Stimulated activated CD8-positive, alpha-beta memory T cell treated with anti-CD3 and anti-CD28 coated beads, Interleukin-4, amount 100 ng/mL, for 48 hours (primary cell): ENCODE results near the gene TRAPPC3L.
"Not testable (repeated sequence)": the region's sequence is repeated elsewhere in the genome, so short reads cannot be mapped to it uniquely, and the experiment has no call there.

Experiments
- DNase-seq: peaks from one replicate; pipeline ENCODE4 v3.0.0-alpha.2; 2020

Gene TRAPPC3L

DNA sequence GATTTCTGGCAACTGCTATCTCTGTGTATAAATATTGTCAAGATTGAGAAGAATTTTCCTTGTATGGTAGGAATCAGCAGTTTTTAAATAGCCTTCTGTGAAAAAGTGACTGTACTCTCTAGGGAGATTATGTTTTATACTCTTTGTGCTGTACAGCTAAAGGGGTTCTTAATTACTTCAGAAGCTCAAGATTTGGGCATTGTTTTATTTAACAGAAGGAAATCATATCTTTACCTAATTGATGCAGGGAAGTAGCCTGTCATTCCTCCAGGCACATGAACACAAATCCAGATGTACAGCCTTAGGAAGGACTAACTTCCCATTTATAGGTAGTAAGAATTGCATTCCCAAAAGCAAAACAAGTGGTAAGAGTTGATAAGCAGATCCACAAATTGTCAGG is 32.8 kb downstream of the TRAPPC3L start:
- DNase-seq = no peak

DNA sequence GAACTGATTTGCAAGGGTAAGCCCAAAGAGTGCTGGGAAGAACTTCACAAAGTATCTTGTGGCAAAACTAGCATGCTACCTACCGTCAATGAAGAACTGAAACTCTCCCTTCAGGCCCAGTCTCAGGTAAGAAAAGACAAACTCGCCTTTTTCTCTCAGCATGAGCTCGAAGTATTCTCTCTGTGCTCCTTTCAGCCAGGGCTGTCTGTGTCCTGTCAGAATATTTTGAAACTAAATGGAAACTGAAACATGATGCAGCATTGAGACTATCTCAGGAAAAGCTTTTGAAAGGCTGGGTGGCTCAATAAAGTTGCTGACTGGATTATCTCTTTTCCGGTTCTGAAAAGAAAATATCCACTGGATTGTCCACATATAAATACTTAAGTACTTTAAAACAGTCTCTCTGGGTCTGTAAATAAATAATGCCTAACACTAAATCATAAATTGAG is 33.3 kb downstream of the TRAPPC3L start:
- no peak for DNase-seq

DNA sequence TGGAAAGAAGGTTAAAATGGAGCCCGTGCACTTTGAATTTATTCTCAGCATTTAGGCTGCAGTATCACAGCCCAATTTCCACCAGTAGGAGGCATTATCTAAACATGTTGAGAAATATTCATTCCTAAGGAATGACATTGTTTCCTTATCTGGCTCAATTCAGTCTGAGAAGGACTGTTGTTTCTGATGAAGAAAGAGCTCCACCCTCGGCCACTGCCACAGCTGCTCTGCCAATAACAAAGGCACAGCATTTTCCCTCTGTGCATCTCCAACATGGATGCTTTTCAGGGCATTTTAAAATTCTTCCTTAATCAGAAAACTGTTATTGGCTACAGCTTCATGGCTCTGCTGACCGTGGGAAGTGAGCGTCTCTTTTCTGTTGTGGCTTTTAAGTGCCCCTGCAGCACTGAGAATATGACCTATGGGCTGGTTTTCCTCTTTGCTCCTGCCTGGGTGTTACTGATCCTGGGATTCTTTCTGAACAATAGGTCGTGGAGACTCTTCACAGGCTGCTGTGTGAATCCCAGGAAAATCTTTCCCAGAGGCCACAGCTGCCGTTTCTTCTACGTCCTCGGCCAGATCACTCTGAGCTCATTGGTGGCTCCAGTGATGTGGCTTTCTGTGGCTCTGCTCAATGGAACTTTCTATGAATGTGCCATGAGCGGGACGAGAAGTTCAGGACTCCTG is 33.9 kb downstream of the TRAPPC3L start, which contains the start of gene CALHM5:
TSS of gene CALHM5 (plus strand) at position 216 of the 687 bp plus-strand sequence. CDS start at position 274, 58 bp downstream.
- no peak for DNase-seq

DNA sequence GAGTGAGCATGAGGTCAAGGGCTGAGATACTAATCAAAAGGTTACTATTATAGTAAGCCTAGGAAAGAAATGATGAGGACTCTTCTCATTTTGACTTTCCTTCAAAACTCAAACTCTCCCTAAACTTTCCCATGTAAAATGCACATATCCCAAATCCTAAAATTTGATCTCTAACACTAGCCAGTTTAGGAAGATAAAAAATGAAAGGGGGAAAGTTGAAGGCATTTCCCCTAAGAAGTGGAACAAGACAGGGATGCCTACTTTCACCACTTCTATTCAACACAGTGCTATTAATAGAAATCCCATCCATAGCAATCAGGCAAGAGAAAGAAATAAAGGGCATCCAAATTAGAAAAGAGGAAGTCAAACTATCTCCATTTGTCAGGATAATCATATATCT is 37.0 kb downstream of the TRAPPC3L start:
- DNase-seq = no peak

DNA sequence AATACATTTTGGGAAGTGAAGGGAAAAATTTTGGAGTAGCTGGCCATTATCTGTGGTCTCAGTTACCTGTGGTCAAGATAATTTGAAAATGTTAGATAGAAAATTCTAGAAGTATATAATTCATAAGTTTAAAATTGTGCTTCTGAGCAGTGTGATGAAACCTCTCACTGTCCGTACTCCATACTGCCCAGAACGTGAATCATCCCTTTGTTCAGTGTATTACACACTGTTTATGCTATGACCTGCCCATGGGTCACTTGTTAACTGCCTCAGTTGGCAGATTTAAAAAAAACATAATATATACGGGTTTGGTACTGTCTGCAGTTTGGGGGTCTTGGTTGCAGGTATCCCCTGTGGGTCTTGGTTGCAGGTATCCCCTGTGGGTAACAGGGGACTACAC is 38.2 kb downstream of the TRAPPC3L start:
- DNase-seq = no peak

DNA sequence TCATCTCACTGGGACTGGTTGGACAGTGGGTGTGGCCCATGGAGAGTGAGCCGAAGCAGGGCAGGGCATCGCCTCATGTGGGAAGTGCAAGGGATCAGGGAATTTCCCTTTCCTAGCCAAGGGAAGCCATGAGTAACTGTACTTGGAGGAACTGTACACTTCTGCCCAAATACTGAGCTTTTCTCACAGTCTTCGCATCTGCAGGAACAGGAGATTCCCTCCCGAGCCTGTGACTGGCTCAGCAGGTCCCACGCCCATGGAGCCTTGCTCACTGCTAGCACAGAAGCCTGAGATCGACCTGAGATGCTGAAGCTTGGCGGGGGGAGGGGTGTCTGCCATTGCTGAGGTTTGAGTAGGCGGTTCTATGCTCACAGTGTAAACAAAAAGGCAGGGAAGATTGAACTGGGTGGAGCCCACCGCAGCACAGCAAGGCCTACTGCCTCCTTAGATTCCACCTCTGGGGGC is 44.5 kb downstream of the TRAPPC3L start:
- DNase-seq = no peak

DNA sequence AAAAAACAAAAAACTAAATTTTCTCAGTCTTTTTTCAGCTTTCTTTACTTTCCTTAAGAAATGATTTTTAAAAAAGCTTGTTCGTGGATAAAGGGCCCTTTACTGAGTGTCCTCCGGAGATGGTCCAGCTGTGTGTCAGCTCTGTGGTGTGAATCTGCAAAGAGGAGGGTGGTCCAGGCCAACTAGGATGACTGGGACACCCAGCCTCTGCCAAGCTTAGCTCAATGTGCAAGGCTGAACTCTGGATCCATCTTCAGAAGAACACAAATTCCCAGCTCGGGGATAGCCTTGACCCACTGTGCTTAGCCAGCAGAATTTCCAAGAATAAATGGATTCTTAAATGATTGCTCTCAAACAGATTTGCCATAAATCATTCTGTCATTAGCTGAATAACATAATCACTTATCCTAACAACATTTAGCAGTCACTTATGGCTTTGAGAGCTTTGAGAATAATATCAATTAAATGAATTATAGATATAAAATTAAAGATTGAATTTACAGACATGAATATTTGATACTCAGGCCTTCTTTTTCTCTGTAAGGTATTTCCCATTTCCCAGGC is 48.3 kb downstream of the TRAPPC3L start:
- DNase-seq = no peak

DNA sequence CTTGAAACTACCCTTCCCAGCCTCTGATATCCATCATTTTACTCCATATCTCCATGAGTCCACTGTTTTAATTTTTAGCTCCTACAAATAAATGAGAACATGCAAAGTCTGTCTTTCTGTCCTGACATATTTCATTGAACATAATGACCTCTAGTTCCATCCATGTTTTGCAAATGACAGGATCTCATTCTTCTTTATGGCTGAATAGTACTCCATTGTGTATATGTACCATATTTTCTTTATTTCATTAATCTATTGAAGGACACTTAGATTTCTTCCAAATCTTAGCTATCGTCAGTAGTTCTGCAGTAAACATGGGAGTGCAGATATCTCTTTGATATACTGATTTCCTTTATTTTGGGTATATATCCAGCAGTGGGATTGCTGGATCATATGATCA is 50.3 kb downstream of the TRAPPC3L start:
- not testable (repeated sequence) for DNase-seq

DNA sequence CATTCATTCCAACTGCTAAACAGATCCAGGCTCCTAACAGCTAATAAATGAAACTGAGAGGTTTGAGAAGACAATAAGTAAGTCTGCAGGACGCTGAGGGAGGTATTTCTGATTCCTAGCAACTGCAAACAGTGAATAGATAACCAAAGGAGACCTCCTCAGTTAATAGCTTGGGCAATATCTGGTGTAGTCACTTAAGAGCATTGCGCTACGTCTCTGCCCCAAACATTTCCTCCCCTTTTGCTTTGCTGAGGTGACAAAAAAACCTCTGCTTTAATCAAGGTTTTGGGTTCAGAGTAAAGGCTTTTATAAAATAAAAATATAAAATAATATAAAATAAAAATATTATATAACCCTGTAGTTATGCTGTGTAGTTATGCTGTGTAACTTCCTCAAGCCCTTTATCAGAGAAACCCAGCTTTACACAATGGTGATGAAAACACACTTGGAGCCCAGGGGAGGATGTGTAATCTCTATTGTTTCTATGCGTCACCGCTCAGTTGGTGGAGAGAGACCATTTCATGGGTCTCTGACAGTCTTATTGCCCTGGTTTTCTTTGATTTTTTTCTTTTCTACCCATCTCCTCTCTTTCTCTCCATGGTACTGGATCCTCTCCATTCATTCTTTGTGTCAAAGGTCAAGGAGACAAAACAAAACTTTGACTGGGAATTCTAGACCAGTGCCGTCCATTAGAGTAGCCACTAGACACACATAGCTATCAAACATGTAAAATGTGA is 53.0 kb downstream of the TRAPPC3L start:
- DNase-seq = no peak

DNA sequence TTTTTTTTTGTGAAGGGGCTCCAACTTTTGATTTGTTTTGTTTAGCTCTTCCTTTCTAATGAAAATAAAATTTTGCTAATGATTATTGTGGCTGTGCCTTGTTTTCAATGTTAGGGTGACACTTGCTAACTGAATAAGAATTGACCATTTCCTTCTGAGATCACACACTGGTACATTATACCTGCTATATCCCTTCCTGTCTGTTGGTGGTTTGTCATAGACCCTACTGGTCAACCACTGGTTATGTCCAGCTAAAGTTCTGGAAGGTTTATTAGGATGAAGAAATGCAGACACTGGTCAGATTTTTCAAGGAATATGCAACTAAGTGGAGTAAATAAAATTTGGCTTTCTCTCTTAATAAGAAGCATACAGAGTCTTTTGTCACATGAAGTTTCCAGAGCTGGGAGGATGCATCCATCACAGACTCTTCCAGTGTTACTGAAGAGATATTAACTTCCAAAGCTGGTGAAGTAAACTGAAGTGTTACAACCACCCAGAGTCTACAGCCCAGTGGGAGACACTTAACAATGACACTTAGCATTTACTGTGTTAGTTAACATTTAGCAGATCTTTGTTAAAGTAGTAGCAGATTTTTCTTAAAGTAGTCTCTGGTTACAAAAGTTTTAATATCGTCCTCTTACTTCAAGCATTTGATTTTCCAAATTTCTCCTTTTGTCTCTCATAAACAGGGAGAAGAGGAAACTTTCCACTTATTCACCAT is 53.7 kb downstream of the TRAPPC3L start:
- DNase-seq = no peak

DNA sequence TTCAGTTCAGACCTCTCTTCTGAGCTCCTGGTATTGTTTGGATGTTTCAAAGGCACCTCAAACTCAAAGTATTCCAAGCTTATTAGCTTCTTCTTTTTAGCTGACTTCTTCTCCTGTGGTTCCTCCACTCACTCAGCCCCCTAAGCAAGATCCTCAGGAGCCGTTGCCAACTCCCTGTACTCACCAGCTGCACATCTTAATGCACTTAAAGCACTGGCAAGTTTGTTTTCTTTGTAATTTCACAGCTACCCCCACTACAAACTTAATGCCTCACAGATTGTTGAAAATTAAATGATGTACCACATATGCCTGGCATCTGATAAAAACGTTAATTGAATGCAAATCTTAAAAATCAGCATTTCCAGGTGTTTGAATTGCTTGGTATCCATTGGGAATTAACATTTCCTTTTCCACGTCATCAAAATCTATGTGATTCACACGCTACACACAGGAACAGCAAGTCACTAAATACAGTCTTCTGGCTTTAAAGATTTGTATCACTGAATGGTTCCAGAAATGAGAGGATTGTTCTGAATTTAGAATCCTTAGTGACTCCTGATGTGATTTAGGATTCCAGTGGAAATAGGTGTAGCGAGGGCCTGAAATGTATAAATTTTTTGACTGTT is 59.8 kb downstream of the TRAPPC3L start:
- no peak for DNase-seq

DNA sequence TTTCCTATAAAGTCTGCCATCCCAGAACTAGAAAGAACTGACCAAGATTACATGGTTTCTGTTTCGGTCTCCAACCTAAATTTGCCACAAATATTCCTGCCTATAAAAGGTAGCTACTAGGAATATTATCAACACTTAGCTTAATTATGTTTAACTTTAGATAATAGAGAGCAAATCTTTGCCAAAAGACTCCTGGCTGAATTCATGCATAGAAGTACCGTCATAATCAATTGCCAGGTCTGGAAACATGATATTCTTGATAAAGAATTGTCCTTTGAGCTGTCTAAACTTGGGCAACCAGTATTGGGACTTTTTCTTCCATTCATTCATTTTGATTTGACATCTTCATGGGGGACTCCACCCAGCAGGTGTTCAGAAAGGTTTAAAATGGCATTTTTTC is 61.9 kb downstream of the TRAPPC3L start:
- DNase-seq = no peak

DNA sequence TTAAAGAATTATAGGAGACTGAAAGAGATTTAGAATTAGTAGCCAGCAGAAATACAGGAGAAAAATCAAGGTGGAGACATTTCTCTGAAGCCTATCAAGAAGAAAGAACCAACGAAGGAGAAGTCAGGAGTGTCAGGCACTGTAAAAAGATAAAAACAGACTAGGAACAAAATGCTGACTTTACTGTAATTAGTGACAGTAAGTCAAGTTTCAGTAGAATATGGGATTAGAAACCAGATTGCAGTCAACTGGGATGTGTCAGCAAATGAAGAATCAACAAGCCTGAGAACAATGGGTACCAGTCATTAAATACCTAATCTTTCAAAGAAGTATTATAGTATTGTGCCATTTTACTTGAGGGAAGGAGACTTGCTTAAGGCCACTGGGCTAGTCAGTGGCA is 62.7 kb downstream of the TRAPPC3L start:
- DNase-seq = no peak

DNA sequence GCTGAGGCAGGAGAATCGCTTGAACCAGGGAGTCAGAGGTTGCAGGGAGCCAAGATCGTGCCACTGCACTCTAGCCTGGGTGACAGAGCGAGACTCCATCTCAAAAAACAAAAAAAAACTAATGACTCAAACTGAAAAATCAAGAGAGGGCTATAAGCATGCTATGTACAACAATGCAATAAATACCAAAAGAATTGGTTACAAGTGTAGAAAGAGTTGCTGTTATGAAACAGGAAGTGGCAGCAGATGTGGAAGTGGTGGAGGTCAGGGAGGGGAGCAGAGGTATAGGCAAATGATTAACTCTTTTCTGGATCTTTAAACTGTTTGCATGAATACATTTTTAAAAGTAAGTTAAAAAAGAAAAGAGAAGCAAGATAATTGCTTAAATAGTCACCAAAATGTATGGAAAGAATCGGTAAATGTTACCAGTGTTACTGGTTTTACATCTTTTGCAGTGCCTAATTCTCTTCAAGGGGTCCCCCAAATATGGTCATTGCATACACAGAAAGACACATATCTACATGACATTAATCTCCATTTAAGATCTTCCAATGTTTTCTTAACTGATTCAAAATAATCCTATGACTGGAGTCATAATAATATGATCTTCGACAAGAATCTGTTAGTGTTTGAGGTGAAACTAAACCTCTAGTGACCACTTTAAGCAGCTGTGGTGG is 69.3 kb downstream of the TRAPPC3L start:
- DNase-seq = no peak

DNA sequence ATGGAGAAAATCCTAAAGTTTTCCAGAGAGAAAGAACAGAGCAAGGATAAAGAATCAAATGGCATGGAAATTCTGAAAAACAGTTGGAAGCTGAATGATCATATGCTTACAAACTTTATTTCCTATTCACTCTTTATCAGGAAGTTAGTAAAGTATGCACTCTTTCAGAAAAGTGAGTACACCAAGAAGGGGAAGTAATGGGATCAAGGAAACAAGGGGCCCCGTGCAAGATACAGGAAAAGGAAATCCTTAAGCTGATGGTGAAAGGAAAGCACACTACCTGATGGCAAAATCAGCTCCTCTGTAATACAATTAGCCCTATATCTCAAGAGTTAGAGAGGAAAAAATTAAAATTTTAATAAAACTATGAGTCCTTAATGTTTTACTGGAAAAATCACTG is 70.3 kb downstream of the TRAPPC3L start:
- no peak for DNase-seq

DNA sequence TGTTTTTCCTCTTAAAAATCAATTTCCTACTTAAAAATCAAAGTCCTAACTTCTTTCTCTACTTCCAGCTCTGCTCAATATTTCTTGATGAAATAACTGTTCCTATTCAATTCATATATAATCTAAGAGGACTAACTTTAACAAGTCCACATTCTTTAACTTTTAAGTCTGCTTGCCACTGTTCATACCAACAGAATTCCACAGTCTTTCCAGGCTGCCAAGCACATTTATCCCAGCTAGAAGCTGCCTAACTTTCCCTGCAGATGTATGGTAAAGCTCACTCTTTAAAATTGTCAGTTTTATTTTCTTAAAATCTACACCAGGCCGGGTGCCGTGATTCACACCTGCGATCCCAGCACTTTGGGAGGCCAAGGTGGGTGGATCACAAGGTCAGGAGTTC is 72.8 kb downstream of the TRAPPC3L start:
- DNase-seq = no peak

DNA sequence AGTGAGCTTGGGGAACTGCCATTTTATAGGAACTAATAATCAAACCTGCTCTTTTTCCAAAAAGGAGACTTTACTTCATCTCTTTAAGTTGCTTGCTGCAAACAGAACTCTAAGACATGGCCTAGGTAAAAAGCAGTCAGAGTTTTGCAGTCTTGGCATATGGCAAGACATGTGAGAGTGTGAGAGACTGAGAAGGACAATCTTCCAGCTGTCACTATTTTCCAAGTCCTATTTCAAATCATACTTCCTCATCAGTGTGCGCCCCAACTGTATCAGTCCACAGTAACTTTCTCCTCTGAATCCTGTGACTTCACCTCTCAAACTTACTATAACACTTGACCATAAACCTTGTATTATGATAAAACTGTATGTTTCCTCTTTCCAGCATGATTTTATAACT is 74.0 kb downstream of the TRAPPC3L start:
- no peak for DNase-seq

DNA sequence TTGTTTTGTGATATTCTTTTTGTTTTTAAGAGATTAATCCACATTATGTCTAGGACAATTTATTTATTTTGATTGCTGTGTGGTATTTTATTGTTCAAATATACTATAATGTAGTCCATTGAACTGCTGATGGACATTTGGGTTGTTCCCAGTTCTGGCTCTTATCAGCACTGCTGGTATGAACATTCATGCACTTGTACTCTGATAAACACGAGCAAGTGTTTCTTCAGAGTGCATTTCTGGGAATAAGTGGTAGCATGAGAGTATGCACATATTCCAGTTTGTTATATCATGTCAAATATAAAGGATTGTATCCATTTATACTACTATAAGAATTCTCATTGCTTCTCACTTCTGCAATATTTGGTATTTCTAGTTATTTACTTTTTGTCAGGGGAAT is 77.2 kb downstream of the TRAPPC3L start:
- DNase-seq = no peak

DNA sequence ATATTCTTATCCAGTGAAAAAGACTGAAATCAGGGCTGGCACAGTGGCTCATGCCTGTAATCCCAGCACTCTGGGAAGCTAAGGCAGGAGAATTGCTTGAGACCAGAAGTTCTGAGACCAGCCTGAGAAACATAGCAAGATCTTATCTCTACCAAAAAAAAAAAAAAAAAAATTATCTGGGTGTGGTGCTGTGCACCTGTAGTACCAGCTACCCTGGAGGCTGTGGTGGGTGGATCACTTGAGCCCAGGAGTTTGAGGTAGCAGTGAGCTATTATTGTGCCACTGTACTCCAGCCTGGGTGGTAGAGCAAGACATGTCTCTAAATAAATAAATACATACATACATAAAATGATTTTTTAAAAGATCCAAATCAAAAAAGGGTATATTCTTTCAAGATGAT is 78.0 kb downstream of the TRAPPC3L start:
- no peak for DNase-seq

DNA sequence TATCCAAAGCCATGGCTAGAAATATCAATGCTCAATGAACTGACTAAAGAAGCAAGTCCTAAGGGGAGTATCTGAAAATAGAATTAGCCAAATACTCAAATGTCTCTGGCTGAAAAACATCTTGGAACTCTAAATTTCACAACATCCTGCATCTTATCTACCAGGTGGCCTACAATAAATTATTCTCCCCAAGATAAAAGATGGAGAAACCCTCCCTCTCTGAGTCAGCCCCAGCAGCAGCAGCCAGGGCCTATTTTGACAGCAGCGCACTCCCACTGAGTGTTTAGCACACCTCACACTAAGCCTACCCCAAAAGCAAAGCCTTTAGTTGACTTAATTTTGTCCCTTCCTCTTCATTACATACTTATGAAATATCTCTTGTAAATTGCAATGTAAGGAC is 78.4 kb downstream of the TRAPPC3L start:
- no peak for DNase-seq

DNA sequence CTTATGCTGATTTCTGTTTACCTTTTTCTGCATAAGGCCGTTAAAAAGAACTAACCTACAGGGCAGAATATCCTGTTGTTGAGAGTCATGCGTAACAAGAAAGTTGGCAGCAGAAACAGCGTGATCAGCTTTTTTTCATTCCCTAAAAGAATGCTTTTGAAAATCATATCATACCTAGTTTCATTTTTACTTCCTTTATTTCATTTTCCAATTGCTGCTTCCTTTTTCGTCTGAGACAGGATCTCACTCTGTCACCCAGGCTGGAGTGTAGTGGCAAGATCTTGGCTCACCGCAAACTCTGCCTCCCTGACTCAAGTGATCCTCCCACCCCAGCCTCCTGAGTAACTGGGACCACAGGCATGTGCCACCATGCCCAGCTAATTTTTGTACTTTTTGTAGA is 80.2 kb downstream of the TRAPPC3L start:
- DNase-seq = no peak

DNA sequence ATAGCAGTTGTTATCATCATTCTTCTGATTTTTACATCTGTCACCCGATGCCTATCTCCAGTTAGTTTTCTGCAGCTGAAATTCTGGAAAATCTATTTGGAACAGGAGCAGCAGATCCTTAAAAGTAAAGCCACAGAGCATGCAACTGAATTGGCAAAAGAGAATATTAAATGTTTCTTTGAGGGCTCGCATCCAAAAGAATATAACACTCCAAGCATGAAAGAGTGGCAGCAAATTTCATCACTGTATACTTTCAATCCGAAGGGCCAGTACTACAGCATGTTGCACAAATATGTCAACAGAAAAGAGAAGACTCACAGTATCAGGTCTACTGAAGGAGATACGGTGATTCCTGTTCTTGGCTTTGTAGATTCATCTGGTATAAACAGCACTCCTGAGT is 82.2 kb downstream of the TRAPPC3L start:
- DNase-seq = no peak
